WTC11 (cell line): ENCODE results near the gene CAPZB. TPM values are rescaled to one million over a fixed set of nuclear protein-coding genes. Genes with fewer than 3 reads are reported as not detected.

Experiments used
- ATAC-seq: fragments of 200-7000 bp; cut with Tn5 transposase; 2 replicates; pipeline ENCODE4 v1.10.0; 2021; ENCODE audit warnings: mild to moderate bottlenecking, moderate library complexity
- CTCF ChIA-PET: fragments of 300-600 bp; sonication (Branson Sonifier 250); formaldehyde crosslinking; loops from one replicate; lab custom pipeline; 2021; ENCODE audit warnings: antibody characterized with exemption; lab: Charles Lee
- POLR2A ChIA-PET: fragments of 350-600 bp; sonication (Branson Sonifier 250); formaldehyde crosslinking; loops from one replicate; lab custom pipeline; 2021; ENCODE audit warnings: antibody characterized with exemption; lab: Charles Lee
- DNase-seq: peaks from one replicate; pipeline ENCODE4 v3.0.0; 2021; ENCODE audit warnings: low spot score
- H3K27ac Mint-ChIP-seq: 2 replicates; pipeline ENCODE4 v1.8.0; 2021; ENCODE audit warnings: mixed read lengths
- H3K27me3 Mint-ChIP-seq: 2 replicates; pipeline ENCODE4 v1.8.0; 2021; ENCODE audit warnings: low read depth, mild to moderate bottlenecking, moderate library complexity, mixed read lengths
- H3K36me3 Mint-ChIP-seq: 2 replicates; pipeline ENCODE4 v1.8.0; 2021; ENCODE audit warnings: mixed read lengths
- H3K4me1 Mint-ChIP-seq: 2 replicates; pipeline ENCODE4 v1.8.0; 2022; ENCODE audit warnings: mixed read lengths
- H3K4me3 Mint-ChIP-seq: 2 replicates; pipeline ENCODE4 v1.8.0; 2021; ENCODE audit warnings: mild to moderate bottlenecking, moderate library complexity, mixed read lengths
- H3K9me3 Mint-ChIP-seq: 2 replicates; pipeline ENCODE4 v1.8.0; 2021; ENCODE audit warnings: mixed read lengths
- CREM ChIP-seq: sonication (generic); formaldehyde crosslinking; IDR thresholded peaks from 2 replicates; pipeline ENCODE4 v1.8.1; 2022; ENCODE audit warnings: mild to moderate bottlenecking, missing genetic modification reagents, moderate library complexity
- EMX1 ChIP-seq: fragments of 250-450 bp; sonication (Bioruptor Pico); IDR thresholded peaks from 2 replicates; pipeline ENCODE4 v1.8.0; 2021; ENCODE audit warnings: mild to moderate bottlenecking
- ESRRA ChIP-seq: sonication (generic); formaldehyde crosslinking; IDR thresholded peaks from 2 replicates; pipeline ENCODE4 v1.8.1; 2022; ENCODE audit warnings: mild to moderate bottlenecking, missing genetic modification reagents, borderline replicate concordance
- FOXJ3 ChIP-seq: sonication (generic); formaldehyde crosslinking; IDR thresholded peaks from 2 replicates; pipeline ENCODE4 v1.9.0; 2021; ENCODE audit warnings: missing genetic modification reagents, mild to moderate bottlenecking, borderline replicate concordance
- GABPB1 ChIP-seq: sonication (generic); formaldehyde crosslinking; IDR thresholded peaks from 2 replicates; pipeline ENCODE4 v1.8.1; 2023; ENCODE audit warnings: mild to moderate bottlenecking, missing genetic modification reagents
- NR3C1 ChIP-seq: sonication (generic); formaldehyde crosslinking; conservative IDR thresholded peaks from 2 replicates; pipeline ENCODE4 v1.8.1; 2023; ENCODE audit warnings: low read depth, mild to moderate bottlenecking, missing genetic modification reagents
- OVOL2 ChIP-seq: fragments of 250-450 bp; sonication (Bioruptor Pico); IDR thresholded peaks from 2 replicates; pipeline ENCODE4 v1.9.0; 2021; ENCODE audit warnings: mild to moderate bottlenecking, borderline replicate concordance
- RELA ChIP-seq: sonication (generic); formaldehyde crosslinking; IDR thresholded peaks from 2 replicates; pipeline ENCODE4 v1.8.1; 2022; ENCODE audit warnings: missing genetic modification reagents, mild to moderate bottlenecking, borderline replicate concordance
- TCF7 ChIP-seq: sonication (generic); formaldehyde crosslinking; IDR thresholded peaks from 2 replicates; pipeline ENCODE4 v1.8.0; 2022; ENCODE audit warnings: mild to moderate bottlenecking, low read depth, missing genetic modification reagents, moderate library complexity
- TEAD4 ChIP-seq: sonication (generic); formaldehyde crosslinking; IDR thresholded peaks from 2 replicates; pipeline ENCODE4 v1.8.0; 2022; ENCODE audit warnings: mild to moderate bottlenecking, missing genetic modification reagents
- ZNF219 ChIP-seq: sonication (generic); formaldehyde crosslinking; IDR thresholded peaks from 2 replicates; pipeline ENCODE4 v1.8.0; 2023; ENCODE audit warnings: missing genetic modification reagents, mild to moderate bottlenecking, borderline replicate concordance
- ZNF232 ChIP-seq: sonication (generic); formaldehyde crosslinking; IDR thresholded peaks from 2 replicates; pipeline ENCODE4 v1.8.0; 2022; ENCODE audit warnings: mild to moderate bottlenecking, missing genetic modification reagents
- total RNA-seq: library from RNA; stranded (reverse); gene quantifications from 3 replicates; pipeline ENCODE4 v1.2.3, GENCODE V29; 2021
- TF ChIP-seq, protein P1 (sequence below): fragments of 200-600 bp; IDR thresholded peaks from 2 replicates; pipeline ENCODE4 v1.8.0; 2022; ENCODE audit warnings: antibody characterized with exemption
- TF ChIP-seq, protein P2 (sequence below): fragments of 250-450 bp; sonication (Bioruptor Pico); conservative IDR thresholded peaks from 2 replicates; pipeline ENCODE4 v1.9.0; 2021; ENCODE audit warnings: mild to moderate bottlenecking
- TF ChIP-seq, protein P3 (sequence below): sonication (generic); formaldehyde crosslinking; IDR thresholded peaks from 2 replicates; pipeline ENCODE4 v1.8.0; 2023; ENCODE audit warnings: mild to moderate bottlenecking, missing genetic modification reagents
- TF ChIP-seq, protein P4 (sequence below): sonication (generic); formaldehyde crosslinking; IDR thresholded peaks from 2 replicates; pipeline ENCODE4 v1.8.0; 2022; ENCODE audit warnings: missing genetic modification reagents
- TF ChIP-seq, protein P5 (sequence below): sonication (generic); formaldehyde crosslinking; IDR thresholded peaks from 2 replicates; pipeline ENCODE4 v1.8.1; 2023; ENCODE audit warnings: mild to moderate bottlenecking, moderate library complexity, missing genetic modification reagents

CAPZB gene
- total RNA-seq, 1 experiment from 2014 or later, result 348 TPM

DNA sequence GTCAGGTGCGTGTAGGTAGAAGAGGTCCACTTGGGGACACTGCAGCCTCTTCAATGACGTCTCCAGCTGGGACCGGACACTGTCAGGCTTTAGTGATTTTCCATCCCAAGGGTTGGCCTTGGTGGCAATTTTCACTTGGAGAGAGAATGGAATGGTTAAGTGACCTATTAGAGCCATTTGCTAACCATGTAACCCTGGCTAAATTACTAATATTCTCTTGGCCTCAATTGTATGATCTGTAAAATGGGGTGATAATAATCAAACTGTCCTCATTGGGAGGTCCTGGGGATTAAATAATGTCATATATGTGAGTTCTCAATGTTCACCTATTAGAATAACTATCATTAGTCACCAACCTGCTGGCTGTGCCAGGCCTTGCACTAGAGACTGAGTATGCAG lies 176.8 kb downstream of the CAPZB start (continued):
- TF ChIP-seq, protein P1, sequence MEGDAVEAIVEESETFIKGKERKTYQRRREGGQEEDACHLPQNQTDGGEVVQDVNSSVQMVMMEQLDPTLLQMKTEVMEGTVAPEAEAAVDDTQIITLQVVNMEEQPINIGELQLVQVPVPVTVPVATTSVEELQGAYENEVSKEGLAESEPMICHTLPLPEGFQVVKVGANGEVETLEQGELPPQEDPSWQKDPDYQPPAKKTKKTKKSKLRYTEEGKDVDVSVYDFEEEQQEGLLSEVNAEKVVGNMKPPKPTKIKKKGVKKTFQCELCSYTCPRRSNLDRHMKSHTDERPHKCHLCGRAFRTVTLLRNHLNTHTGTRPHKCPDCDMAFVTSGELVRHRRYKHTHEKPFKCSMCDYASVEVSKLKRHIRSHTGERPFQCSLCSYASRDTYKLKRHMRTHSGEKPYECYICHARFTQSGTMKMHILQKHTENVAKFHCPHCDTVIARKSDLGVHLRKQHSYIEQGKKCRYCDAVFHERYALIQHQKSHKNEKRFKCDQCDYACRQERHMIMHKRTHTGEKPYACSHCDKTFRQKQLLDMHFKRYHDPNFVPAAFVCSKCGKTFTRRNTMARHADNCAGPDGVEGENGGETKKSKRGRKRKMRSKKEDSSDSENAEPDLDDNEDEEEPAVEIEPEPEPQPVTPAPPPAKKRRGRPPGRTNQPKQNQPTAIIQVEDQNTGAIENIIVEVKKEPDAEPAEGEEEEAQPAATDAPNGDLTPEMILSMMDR, result no peak
- TF ChIP-seq GABPB1 (CRISPR knock-in tag), result no peak

DNA sequence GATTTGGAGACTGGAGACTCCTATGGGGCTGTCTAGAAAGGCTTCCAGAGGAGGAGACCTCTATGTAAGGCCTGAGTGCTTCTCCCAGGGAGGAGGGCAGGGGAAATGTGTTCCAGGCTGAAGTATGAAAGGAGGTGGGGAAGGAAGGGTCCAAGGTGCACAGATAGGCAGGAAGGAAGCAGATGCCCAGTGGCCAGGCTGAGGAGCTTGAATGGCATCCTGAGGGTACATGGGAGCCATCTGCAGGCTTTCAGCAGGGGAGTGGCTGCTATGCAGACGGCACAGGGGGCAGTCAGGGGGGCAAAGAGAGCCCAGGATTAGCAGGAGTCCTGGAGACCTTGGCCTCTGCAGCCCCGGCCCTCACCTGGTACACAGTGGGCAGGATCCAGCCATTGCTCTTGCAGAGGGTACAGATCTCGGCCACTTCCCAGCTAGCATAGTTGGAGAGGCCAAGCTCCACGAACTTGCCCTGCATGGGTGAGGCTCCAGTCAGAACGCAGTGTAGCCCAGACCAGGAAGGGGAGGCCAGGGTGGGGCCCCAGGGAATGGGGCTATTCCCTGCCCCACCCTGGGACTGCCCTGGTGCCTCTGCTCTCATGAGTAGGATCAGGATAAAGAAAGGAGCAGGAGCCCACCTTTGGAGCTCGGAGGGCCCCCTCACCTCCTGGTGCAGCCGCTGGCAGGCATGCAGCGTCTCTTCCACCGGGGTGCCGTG lies 177.4 kb downstream of the CAPZB start:
- POLR2A ChIA-PET, result no interaction called here
- Mint-ChIP-seq H3K9me3 (no peaks in the 10 kb centered on the region), H3K4me3 (no peak overlapping the region), H3K27ac (no peak overlapping the region), H3K36me3 (peaks cover 39% of the 10 kb centered on the region), H3K27me3 (peaks cover 6% of the 10 kb centered on the region), H3K4me1 (peaks cover 9% of the 10 kb centered on the region)
- ATAC-seq (no peak), DNase-seq (no peak)
- no peak for TF ChIP-seq CREM
- no peak for TF ChIP-seq NR3C1 (CRISPR knock-in tag)
- TF ChIP-seq, protein P2, sequence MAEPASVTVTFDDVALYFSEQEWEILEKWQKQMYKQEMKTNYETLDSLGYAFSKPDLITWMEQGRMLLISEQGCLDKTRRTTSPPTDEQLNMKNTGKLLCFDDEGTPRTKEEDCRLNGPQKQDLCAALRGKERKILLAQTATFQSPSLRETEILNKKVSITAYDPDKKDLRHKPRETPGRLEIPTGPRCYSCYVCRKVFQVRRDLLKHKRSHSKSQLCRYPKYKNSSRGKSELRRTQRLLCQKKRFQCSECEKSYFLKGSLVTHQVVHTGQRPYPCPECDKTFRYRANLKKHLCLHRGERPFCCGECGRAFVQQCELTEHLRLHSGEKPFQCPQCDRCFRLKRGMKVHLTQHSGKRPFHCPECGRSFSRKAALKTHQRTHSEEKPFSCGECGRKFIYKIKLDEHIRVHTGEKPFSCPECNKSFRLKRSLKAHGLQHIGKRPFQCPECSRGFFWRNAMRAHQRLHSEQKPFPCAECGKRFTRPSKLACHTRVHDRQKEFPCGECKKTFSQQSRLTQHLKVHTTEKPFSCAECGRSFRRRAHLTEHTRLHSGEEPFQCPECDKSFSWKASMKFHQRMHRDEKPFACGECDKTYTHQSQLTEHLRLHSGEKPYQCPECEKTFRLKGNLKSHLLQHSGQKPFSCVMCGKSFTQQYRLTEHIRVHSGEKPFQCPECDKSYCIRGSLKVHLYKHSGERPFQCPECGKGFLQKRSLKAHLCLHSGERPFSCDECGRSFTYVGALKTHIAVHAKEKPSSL (CRISPR knock-in tag), result no peak
- no peak for TF ChIP-seq TEAD4 (CRISPR knock-in tag)
- no peak for TF ChIP-seq ESRRA (CRISPR knock-in tag)
- TF ChIP-seq, protein P3, sequence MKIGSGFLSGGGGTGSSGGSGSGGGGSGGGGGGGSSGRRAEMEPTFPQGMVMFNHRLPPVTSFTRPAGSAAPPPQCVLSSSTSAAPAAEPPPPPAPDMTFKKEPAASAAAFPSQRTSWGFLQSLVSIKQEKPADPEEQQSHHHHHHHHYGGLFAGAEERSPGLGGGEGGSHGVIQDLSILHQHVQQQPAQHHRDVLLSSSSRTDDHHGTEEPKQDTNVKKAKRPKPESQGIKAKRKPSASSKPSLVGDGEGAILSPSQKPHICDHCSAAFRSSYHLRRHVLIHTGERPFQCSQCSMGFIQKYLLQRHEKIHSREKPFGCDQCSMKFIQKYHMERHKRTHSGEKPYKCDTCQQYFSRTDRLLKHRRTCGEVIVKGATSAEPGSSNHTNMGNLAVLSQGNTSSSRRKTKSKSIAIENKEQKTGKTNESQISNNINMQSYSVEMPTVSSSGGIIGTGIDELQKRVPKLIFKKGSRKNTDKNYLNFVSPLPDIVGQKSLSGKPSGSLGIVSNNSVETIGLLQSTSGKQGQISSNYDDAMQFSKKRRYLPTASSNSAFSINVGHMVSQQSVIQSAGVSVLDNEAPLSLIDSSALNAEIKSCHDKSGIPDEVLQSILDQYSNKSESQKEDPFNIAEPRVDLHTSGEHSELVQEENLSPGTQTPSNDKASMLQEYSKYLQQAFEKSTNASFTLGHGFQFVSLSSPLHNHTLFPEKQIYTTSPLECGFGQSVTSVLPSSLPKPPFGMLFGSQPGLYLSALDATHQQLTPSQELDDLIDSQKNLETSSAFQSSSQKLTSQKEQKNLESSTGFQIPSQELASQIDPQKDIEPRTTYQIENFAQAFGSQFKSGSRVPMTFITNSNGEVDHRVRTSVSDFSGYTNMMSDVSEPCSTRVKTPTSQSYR (CRISPR knock-in tag), result no peak
- TF ChIP-seq, protein P1, result no peak
- no peak for TF ChIP-seq ZNF232 (CRISPR knock-in tag)
- no peak for TF ChIP-seq RELA (CRISPR knock-in tag)
- TF ChIP-seq TCF7 (CRISPR knock-in tag), result no peak
- CTCF ChIA-PET, result no interaction called here

DNA sequence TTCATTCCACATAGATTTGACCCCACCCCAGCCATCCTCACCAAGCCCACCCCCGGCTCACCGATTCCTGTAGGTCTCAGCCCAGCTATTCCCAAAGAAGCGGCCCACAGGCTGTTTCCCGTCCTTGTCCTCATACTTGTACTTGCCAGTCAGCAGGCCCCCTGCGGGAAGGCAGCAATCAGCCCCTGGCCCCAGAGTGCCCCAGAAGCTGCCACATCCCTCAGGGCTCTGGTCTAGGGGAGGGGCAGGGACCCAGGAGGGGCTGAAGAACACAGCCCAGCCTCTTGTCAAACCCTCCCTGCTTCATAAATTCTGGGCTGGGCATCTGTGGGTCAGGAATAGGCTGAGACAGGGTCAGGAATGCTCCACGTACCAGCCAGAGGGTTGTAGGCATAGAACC lies 178.4 kb downstream of the CAPZB start:
- CTCF ChIA-PET, result no interaction called here
- DNase-seq (no peak), ATAC-seq (no peak)
- Mint-ChIP-seq H3K9me3 (no peaks in the 10 kb centered on the region), H3K27ac (no peak overlapping the region), H3K4me1 (peaks cover 6% of the 10 kb centered on the region), H3K4me3 (no peak overlapping the region), H3K36me3 (peaks cover 44% of the 10 kb centered on the region), H3K27me3 (peaks cover 6% of the 10 kb centered on the region)
- POLR2A ChIA-PET, result no interaction called here
- TF ChIP-seq CREM (no peak), OVOL2 (CRISPR knock-in tag) (no peak), EMX1 (CRISPR knock-in tag) (no peak), ZNF219 (CRISPR knock-in tag) (no peak), FOXJ3 (no peak)
- TF ChIP-seq, protein P4, sequence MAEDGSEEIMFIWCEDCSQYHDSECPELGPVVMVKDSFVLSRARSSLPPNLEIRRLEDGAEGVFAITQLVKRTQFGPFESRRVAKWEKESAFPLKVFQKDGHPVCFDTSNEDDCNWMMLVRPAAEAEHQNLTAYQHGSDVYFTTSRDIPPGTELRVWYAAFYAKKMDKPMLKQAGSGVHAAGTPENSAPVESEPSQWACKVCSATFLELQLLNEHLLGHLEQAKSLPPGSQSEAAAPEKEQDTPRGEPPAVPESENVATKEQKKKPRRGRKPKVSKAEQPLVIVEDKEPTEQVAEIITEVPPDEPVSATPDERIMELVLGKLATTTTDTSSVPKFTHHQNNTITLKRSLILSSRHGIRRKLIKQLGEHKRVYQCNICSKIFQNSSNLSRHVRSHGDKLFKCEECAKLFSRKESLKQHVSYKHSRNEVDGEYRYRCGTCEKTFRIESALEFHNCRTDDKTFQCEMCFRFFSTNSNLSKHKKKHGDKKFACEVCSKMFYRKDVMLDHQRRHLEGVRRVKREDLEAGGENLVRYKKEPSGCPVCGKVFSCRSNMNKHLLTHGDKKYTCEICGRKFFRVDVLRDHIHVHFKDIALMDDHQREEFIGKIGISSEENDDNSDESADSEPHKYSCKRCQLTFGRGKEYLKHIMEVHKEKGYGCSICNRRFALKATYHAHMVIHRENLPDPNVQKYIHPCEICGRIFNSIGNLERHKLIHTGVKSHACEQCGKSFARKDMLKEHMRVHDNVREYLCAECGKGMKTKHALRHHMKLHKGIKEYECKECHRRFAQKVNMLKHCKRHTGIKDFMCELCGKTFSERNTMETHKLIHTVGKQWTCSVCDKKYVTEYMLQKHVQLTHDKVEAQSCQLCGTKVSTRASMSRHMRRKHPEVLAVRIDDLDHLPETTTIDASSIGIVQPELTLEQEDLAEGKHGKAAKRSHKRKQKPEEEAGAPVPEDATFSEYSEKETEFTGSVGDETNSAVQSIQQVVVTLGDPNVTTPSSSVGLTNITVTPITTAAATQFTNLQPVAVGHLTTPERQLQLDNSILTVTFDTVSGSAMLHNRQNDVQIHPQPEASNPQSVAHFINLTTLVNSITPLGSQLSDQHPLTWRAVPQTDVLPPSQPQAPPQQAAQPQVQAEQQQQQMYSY (CRISPR knock-in tag), result no peak
- TF ChIP-seq, protein P5, sequence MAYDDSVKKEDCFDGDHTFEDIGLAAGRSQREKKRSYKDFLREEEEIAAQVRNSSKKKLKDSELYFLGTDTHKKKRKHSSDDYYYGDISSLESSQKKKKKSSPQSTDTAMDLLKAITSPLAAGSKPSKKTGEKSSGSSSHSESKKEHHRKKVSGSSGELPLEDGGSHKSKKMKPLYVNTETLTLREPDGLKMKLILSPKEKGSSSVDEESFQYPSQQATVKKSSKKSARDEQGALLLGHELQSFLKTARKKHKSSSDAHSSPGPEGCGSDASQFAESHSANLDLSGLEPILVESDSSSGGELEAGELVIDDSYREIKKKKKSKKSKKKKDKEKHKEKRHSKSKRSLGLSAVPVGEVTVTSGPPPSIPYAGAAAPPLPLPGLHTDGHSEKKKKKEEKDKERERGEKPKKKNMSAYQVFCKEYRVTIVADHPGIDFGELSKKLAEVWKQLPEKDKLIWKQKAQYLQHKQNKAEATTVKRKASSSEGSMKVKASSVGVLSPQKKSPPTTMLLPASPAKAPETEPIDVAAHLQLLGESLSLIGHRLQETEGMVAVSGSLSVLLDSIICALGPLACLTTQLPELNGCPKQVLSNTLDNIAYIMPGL (CRISPR knock-in tag), result no peak
